Neural progenitor cell (in vitro differentiated cells): Measurements from ENCODE around the gene RECK. TPM values are rescaled to one million over a fixed set of nuclear protein-coding genes. Genes with fewer than 3 reads are reported as not detected.

ENCODE experiments used
- DNase-seq: peaks from one replicate; pipeline ENCODE4 v3.0.0-alpha.2; 2016; ENCODE audit warnings: low spot score
- H2AFZ ChIP-seq: fragments of 200-600 bp; sonication (generic); replicated peaks from 2 replicates; pipeline ENCODE4 v1.6.1; 2016; ENCODE audit warnings: antibody characterized with exemption
- H3F3A ChIP-seq: fragments of 200-600 bp; sonication (generic); 2 replicates; pipeline ENCODE4 v1.6.1; 2016; ENCODE audit warnings: antibody characterized with exemption, low read depth
- H3K27ac ChIP-seq: fragments of 200-600 bp; sonication (generic); 2 replicates; pipeline ENCODE4 v1.5.1; 2016; ENCODE audit warnings: mild to moderate bottlenecking
- H3K27me3 ChIP-seq: fragments of 200-600 bp; sonication (generic); 2 replicates; pipeline ENCODE4 v1.6.1; 2016; ENCODE audit warnings: mild to moderate bottlenecking, moderate library complexity
- H3K36me3 ChIP-seq: fragments of 200-600 bp; sonication (generic); 2 replicates; pipeline ENCODE4 v1.5.1; 2016
- H3K4me1 ChIP-seq: fragments of 200-600 bp; sonication (generic); 2 replicates; pipeline ENCODE4 v1.6.1; 2016; ENCODE audit warnings: mixed run types
- H3K4me2 ChIP-seq: fragments of 200-600 bp; sonication (generic); 2 replicates; pipeline ENCODE4 v1.6.1; 2016
- H3K4me3 ChIP-seq: fragments of 200-600 bp; sonication (generic); 2 replicates; pipeline ENCODE4 v1.5.1; 2016
- H3K79me2 ChIP-seq: fragments of 200-600 bp; sonication (generic); 2 replicates; pipeline ENCODE4 v1.6.1; 2016; ENCODE audit warnings: low read depth
- H3K9ac ChIP-seq: fragments of 200-600 bp; sonication (generic); 2 replicates; pipeline ENCODE4 v1.6.1; 2016
- H3K9me3 ChIP-seq: fragments of 200-600 bp; sonication (generic); 2 replicates; pipeline ENCODE4 v1.5.1; 2016; ENCODE audit warnings: low read depth
- H4K20me1 ChIP-seq: fragments of 200-600 bp; sonication (generic); 2 replicates; pipeline ENCODE4 v1.6.1; 2016; ENCODE audit warnings: low read depth
- H3K27ac Mint-ChIP-seq: 3 replicates; pipeline ENCODE4 v1.8.0; 2021; ENCODE audit warnings: mixed read lengths
- H3K27me3 Mint-ChIP-seq: 2 replicates; pipeline ENCODE4 v1.8.0; 2022; ENCODE audit warnings: low read depth, mild to moderate bottlenecking, inconsistent platforms, moderate library complexity, mixed read lengths; ENCODE audit not compliant: insufficient read depth
- H3K36me3 Mint-ChIP-seq: 3 replicates; pipeline ENCODE4 v1.8.0; 2021; ENCODE audit warnings: mixed read lengths
- H3K4me1 Mint-ChIP-seq: 3 replicates; pipeline ENCODE4 v1.8.0; 2021; ENCODE audit warnings: mixed read lengths
- H3K4me3 Mint-ChIP-seq: 3 replicates; pipeline ENCODE4 v1.8.0; 2021; ENCODE audit warnings: mild to moderate bottlenecking, moderate library complexity, mixed read lengths
- H3K9me3 Mint-ChIP-seq: 3 replicates; pipeline ENCODE4 v1.8.0; 2020; ENCODE audit warnings: mixed read lengths
- EZH2 ChIP-seq: fragments of 200-600 bp; sonication (generic); IDR thresholded peaks from 2 replicates; pipeline ENCODE4 v1.6.1; 2017; ENCODE audit warnings: antibody characterized with exemption, mild to moderate bottlenecking, moderate library complexity
- EZH2phosphoT487 ChIP-seq: fragments of 200-600 bp; sonication (generic); IDR thresholded peaks from 2 replicates; pipeline ENCODE4 v1.6.1; 2017; ENCODE audit warnings: antibody characterized with exemption
- total RNA-seq: library from RNA; depleted of rRNA; stranded (reverse); fragments of >200 nt; gene quantifications from 2 replicates; pipeline ENCODE4 v1.2.3, GENCODE V29; 2015; ENCODE audit warnings: low replicate concordance
- TF ChIP-seq, protein P1 (sequence below): fragments of 200-600 bp; sonication (generic); IDR thresholded peaks from 2 replicates; pipeline ENCODE4 v1.5.1; 2017; ENCODE audit warnings: antibody characterized with exemption, mild to moderate bottlenecking

RECK gene
- total RNA-seq, 1 donor from 2014 or later = 11.0 TPM

DNA sequence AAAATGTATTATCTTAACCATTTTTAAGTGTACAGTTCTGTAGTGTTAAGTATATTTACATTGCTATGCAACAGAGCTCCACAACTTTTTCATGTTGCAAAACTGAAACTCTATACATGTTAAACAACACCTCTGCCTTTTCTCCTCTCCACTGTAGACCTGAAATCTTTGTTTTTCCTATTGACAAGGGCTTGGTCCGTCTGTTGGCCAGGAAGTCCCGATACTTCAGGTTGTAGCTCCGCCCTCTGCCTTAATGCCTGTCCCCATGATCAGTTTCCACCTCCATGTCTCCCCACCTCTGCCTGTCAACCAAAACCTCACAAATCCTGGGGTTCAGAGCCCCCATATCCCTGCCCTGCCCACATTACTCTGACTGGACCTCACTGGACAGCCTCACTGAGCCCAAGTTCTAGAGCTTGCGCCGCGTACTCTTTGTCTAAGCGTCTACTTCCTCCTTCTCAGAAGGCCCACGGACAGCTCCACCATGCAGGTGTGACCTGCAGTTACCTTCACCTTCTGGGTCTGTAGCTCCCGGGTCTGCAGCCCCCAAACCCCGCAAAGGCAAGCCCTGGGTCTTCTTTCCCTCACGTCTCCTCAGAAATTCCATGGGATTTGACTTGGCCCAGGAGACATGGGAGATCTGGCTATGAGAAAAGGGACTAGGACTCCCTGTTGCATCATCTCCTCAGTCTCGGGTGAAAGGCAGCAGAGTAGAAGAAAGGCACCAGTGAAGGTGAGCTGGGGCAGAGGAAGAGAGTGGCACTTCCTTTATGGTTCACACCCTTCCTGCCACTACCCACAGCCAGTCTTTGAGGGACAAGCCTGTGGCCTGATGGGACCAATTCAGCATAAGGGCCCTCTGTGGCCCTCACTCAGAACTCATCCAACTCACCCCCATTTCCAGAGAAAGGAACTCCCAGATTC lies 107.9 kb downstream of the RECK start:
- Mint-ChIP-seq H3K27ac (no peak overlapping the region), H3K4me3 (peak overlapping the region; percentile 46), H3K9me3 (peaks cover 9% of the 10 kb centered on the region), H3K4me1 (peaks cover 4% of the 10 kb centered on the region), H3K36me3 (peaks cover 7% of the 10 kb centered on the region), H3K27me3 (peaks cover 8% of the 10 kb centered on the region)
- Histone ChIP-seq H3K9me3 (no peaks in the 10 kb centered on the region), H3K27me3 (no peaks in the 10 kb centered on the region), H3K9ac (no peak overlapping the region), H3K4me1 (no peaks in the 10 kb centered on the region), H2AFZ (no peak overlapping the region), H3F3A (no peaks in the 10 kb centered on the region), H3K27ac (no peak overlapping the region), H4K20me1 (no peaks in the 10 kb centered on the region), H3K4me3 (no peak overlapping the region), H3K4me2 (no peak overlapping the region), H3K36me3 (no peaks in the 10 kb centered on the region), H3K79me2 (no peaks in the 10 kb centered on the region)
- no peak for DNase-seq
- TF ChIP-seq EZH2phosphoT487 (no peak), EZH2 (no peak)
- TF ChIP-seq, protein P1, sequence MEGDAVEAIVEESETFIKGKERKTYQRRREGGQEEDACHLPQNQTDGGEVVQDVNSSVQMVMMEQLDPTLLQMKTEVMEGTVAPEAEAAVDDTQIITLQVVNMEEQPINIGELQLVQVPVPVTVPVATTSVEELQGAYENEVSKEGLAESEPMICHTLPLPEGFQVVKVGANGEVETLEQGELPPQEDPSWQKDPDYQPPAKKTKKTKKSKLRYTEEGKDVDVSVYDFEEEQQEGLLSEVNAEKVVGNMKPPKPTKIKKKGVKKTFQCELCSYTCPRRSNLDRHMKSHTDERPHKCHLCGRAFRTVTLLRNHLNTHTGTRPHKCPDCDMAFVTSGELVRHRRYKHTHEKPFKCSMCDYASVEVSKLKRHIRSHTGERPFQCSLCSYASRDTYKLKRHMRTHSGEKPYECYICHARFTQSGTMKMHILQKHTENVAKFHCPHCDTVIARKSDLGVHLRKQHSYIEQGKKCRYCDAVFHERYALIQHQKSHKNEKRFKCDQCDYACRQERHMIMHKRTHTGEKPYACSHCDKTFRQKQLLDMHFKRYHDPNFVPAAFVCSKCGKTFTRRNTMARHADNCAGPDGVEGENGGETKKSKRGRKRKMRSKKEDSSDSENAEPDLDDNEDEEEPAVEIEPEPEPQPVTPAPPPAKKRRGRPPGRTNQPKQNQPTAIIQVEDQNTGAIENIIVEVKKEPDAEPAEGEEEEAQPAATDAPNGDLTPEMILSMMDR = no peak

DNA sequence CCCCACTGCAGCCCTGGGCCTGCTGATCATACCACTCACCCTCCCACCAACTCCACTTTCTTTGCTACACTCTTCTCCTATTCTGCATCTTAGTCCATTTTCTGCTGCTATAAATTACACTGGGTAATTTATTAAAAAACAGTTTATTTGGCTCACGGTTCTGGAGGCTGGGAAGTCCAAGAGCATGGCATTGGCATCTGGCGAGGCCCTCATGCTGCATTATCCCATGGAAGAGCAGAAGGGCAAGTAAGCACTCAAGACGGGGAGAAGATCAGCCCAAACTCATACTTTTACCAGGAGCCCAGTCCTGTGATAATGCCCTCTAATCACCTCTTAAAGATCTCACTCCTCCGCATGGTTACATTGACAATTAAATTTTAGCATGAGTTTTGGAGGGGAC lies 109.3 kb downstream of the RECK start:
- Histone ChIP-seq H3K4me3 (no peak overlapping the region), H3K79me2 (no peaks in the 10 kb centered on the region), H3K4me1 (no peaks in the 10 kb centered on the region), H3K9ac (no peak overlapping the region), H3K27me3 (no peaks in the 10 kb centered on the region), H3K27ac (no peak overlapping the region), H3F3A (no peaks in the 10 kb centered on the region), H3K9me3 (no peaks in the 10 kb centered on the region), H3K36me3 (no peaks in the 10 kb centered on the region), H4K20me1 (no peaks in the 10 kb centered on the region), H2AFZ (no peak overlapping the region), H3K4me2 (no peak overlapping the region)
- H3K9me3 Mint-ChIP-seq = peaks cover 9% of the 10 kb centered on the region
- no peak for TF ChIP-seq EZH2
- TF ChIP-seq EZH2phosphoT487 = no peak
- TF ChIP-seq, protein P1 = no peak
- H3K36me3 Mint-ChIP-seq = peaks cover 7% of the 10 kb centered on the region
- peaks cover 4% of the 10 kb centered on the region for H3K4me1 Mint-ChIP-seq
- no peak for DNase-seq
- no peak overlapping the region for H3K27ac Mint-ChIP-seq
- H3K27me3 Mint-ChIP-seq = peaks cover 3% of the 10 kb centered on the region
- H3K4me3 Mint-ChIP-seq = no peak overlapping the region

DNA sequence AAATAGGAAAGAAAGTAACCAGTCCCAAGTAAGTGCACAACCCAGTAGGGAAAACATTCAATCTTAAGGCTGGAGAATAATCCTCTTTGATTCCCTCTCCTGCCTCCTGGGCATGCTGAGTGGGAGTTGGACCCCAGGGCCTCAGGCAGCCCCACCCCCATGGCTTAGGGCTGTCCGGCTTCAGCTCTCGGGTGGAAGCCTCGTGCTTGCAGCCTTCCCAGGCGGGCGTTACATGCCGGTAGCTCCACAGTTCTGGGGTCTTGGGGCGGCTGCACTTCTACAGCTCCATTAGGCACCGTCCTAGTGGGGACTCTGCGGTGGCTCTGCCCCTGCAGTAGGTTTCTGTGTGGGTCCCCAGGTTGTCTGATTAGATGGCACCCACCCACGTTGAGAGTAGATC lies 109.9 kb downstream of the RECK start:
- no peaks in the 10 kb centered on the region for H3K79me2 ChIP-seq
- peaks cover 2% of the 10 kb centered on the region for H3K27me3 Mint-ChIP-seq
- no peaks in the 10 kb centered on the region for H4K20me1 ChIP-seq
- no peak overlapping the region for H3K27ac ChIP-seq
- no peak for DNase-seq
- H2AFZ ChIP-seq = no peak overlapping the region
- H3K36me3 ChIP-seq = no peaks in the 10 kb centered on the region
- H3K4me3 Mint-ChIP-seq = no peak overlapping the region
- H3K9me3 Mint-ChIP-seq = peaks cover 9% of the 10 kb centered on the region
- no peaks in the 10 kb centered on the region for H3K27me3 ChIP-seq
- no peaks in the 10 kb centered on the region for H3F3A ChIP-seq
- no peak overlapping the region for H3K4me3 ChIP-seq
- no peaks in the 10 kb centered on the region for H3K4me1 ChIP-seq
- peaks cover 7% of the 10 kb centered on the region for H3K36me3 Mint-ChIP-seq
- TF ChIP-seq EZH2 (no peak), EZH2phosphoT487 (no peak)
- TF ChIP-seq, protein P1 = no peak
- no peak overlapping the region for H3K4me2 ChIP-seq
- H3K27ac Mint-ChIP-seq = no peak overlapping the region
- H3K9ac ChIP-seq = no peak overlapping the region
- no peaks in the 10 kb centered on the region for H3K9me3 ChIP-seq
- peaks cover 4% of the 10 kb centered on the region for H3K4me1 Mint-ChIP-seq
